ENCODE results near the gene TMEM123.
"Not testable (repeated sequence)": the region's sequence is repeated elsewhere in the genome, so short reads cannot be mapped to it uniquely, and the experiment has no call there.

TMEM123 gene

DNA sequence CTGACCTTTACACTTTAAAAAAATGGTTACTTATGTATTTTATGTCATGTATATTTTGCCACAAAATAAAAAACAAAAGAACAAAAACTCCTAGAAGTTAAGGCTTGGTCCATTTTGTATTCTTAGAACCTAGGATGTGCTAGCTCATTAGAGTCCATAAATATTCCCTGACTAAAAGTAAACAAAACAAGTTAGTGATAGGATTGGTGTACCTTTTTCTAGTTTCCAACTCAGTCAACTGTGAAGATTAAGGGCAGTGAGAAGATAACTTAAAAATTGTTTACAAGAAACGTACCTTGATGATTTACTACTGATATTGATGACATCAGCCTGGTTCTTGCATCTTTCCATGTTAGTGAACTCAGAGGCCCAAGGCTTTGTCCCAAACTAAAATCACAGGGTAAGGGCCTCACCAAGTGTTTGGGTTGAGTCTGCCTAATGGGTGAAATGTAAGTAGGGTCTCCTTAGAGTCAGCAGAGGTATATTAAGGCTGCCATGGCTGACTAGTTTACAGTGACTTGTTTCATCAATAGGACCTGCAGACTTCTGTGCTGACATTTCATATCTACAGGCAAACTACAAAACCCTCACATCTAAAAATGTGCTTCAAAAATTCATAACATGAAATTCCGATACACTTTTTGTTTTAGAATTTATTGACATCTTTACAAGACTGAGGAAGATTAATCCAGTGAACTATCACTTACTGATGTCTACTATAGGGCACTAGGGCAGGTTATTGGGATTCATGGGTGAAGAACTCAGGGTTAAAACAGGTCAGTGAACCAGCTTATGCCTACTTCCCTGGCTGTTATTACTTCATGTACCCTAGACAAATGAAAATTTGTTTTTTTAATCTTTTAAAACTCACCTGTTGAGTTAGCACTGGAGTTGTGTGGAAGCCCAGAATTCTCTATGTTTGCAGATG is 4.4 kb downstream of the TMEM123 start:
- TF ChIP-seq, protein P1, sequence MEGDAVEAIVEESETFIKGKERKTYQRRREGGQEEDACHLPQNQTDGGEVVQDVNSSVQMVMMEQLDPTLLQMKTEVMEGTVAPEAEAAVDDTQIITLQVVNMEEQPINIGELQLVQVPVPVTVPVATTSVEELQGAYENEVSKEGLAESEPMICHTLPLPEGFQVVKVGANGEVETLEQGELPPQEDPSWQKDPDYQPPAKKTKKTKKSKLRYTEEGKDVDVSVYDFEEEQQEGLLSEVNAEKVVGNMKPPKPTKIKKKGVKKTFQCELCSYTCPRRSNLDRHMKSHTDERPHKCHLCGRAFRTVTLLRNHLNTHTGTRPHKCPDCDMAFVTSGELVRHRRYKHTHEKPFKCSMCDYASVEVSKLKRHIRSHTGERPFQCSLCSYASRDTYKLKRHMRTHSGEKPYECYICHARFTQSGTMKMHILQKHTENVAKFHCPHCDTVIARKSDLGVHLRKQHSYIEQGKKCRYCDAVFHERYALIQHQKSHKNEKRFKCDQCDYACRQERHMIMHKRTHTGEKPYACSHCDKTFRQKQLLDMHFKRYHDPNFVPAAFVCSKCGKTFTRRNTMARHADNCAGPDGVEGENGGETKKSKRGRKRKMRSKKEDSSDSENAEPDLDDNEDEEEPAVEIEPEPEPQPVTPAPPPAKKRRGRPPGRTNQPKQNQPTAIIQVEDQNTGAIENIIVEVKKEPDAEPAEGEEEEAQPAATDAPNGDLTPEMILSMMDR (IDR thresholded peaks at IDR 0.05; ENCODE audit: control insufficient read depth, insufficient read depth, low read depth, low read length, missing control alignments), result no peak
- no peak for DNase-seq (ENCODE audit: low read depth)
- no peak overlapping the region for H3K4me3 ChIP-seq (ENCODE audit: control insufficient read depth, low read depth, low read length)

DNA sequence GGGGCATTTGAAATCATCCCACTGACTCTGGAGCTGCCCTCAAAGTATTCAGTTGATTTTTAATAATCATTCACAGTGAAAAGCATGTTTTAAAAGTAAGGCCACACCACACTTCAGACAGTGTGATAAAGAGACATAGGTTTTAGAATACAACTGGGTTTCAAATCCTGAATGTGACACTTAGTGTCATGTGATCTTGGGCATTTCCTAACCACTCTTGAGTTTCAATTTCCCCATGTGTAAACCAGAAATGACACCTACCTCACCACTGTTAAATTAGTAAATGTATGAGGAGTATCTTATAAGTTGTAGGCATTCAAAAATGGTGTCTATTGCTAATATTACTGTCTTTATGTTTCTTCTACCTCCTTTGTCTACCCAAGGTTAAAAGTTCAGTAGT is 5.4 kb downstream of the TMEM123 start:
- no peak for DNase-seq (ENCODE audit: low read depth)
- no peak overlapping the region for H3K4me3 ChIP-seq (ENCODE audit: control insufficient read depth, low read depth, low read length)
- TF ChIP-seq, protein P1 (IDR thresholded peaks at IDR 0.05; ENCODE audit: control insufficient read depth, insufficient read depth, low read depth, low read length, missing control alignments), result no peak

DNA sequence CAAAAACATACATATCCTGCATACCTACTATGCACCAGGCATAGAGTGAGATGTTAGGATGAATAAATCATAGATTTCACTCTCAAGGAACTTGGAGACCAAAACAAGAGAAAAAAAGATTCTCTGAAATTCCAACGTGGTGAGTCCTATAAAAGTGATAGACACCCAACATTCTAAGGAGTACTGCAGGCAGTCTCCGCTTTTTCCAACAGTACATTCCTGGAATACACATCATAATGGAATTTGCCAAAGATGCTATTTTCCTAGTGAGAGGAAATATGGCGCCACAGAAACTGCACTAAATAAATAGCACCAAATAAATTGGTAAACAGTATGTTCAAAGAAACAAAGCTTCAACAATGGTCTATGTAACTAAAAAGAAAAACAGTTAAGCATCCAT is 6.0 kb downstream of the TMEM123 start:
- no peak for DNase-seq (ENCODE audit: low read depth)
- TF ChIP-seq, protein P1 (IDR thresholded peaks at IDR 0.05; ENCODE audit: control insufficient read depth, insufficient read depth, low read depth, low read length, missing control alignments), result no peak
- H3K4me3 ChIP-seq (ENCODE audit: control insufficient read depth, low read depth, low read length), result no peak overlapping the region

DNA sequence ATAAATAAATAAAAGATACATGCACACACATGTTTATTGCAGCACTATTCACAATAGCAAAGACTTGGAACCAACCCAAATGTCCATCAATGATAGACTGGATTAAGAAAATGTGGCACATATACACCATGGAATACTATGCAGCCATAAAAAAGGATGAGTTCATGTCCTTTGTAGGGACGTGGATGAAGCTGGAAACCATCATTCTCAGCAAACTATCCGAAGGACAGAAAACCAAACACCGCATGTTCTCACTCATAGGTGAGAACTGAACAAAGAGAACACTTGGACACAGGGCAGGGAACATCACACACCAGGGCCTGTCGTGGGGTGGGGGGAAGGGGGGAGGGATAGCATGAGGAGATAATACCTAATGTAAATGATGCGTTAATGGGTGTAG is 7.9 kb downstream of the TMEM123 start:
- DNase-seq (ENCODE audit: low read depth); H3K4me3 ChIP-seq (ENCODE audit: control insufficient read depth, low read depth, low read length): not testable (repeated sequence)

DNA sequence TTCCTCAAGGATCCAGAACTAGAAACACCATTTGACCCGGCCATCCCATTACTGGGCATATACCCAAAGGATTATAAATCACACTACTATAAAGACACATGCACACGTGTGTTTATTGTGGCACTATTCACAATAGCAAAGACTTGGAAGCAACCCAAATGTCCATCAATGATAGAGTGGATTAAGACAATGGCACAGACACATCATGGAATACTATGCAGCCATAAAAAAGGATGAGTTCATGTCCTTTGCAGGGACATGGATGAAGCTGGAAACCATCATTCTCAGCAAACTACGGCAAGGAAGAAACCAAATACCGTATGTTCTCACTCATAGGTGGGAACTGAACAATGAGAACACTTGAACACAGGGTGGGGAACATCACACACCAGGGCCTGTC is 8.4 kb downstream of the TMEM123 start:
- not testable (repeated sequence) for DNase-seq (ENCODE audit: low read depth); H3K4me3 ChIP-seq (ENCODE audit: control insufficient read depth, low read depth, low read length)

DNA sequence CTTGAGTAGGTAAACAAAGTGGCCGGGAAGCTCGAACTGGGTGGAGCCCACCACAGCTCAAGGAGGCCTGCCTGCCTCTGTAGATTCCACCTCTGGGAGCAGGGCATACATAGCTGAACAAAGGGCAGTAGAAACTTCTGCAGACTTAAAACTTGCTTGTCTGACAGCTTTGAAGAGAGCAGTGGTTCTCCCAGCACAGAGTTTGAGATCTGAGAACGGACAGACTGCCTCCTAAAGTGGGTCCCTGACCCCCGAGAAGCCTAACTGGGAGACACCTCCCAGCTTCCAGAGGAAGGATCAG is 13.6 kb downstream of the TMEM123 start:
- not testable (repeated sequence) for H3K4me3 ChIP-seq (ENCODE audit: control insufficient read depth, low read depth, low read length); DNase-seq (ENCODE audit: low read depth)

DNA sequence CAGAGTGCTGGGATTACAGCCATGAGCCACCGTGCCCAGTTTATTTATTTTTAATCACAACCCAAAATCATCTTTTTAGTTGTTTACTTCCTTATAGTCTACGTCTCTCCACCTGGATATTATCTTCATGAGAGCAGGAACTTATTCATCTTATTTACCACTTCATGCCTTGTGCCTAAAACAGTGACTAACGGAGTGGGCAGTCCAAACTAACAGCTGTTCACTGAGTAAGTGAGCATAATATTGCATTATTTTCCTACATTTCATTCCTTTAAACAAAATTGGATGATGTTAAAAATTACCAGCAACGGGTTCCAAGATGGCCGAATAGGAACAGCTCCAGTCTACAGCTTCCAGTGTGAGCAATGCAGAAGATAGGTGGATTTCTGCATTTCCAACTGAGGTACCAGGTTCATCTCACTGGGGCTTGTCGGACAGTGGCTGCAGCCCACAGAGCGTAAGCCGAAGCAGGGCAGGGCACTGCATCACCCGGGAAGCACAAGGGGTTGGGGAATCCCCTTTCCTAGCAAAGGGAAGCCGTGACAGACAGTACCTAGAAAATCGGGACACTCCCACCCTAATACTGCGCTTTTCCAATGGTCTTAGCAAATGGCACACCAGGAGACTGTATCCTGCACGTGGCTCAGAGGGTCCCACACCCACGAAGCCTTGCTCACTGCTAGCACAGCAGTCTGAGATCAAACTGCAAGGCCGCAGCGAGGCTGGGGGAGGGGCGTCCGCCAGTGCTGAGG is 14.1 kb downstream of the TMEM123 start:
- TF ChIP-seq, protein P1 (IDR thresholded peaks at IDR 0.05; ENCODE audit: control insufficient read depth, insufficient read depth, low read depth, low read length, missing control alignments), result no peak
- no peak for DNase-seq (ENCODE audit: low read depth)

DNA sequence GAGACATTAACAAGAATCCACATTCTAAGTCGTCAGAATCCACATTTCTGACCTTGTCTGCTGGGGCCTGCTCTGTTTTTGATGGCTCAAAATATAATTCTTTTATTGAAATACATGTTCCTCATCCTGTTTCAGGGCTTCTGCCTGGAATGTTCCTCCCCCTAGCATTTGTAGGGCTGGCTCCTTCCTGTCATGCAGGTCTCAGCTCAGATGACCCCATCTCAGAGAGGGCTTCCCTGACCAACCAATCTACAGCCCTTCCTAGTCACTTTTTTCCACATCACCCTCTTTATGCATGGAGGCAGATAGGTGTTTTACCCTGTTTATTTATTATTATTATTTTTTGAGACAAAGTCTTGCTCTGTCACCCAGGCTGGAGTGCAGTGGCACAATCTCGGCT is 14.8 kb downstream of the TMEM123 start:
- no peak for DNase-seq (ENCODE audit: low read depth)

More for the DNA sequence above, 14.1 kb downstream of the TMEM123 start:
- H3K4me3 ChIP-seq (ENCODE audit: control insufficient read depth, low read depth, low read length), result no peak overlapping the region

More for the DNA sequence above, 14.8 kb downstream of the TMEM123 start:
- no peak overlapping the region for H3K4me3 ChIP-seq (ENCODE audit: control insufficient read depth, low read depth, low read length)
- TF ChIP-seq, protein P1 (IDR thresholded peaks at IDR 0.05; ENCODE audit: control insufficient read depth, insufficient read depth, low read depth, low read length, missing control alignments), result no peak

Measured in AG09309 (cell line).